RWPE1 (cell line): ENCODE results near the gene HMOX1.
A peak's percentile ranks its signal among the peaks of the same experiment; 100 is the strongest.

Experiments used
- CTCF ChIA-PET: fragments of 350-600 bp; sonication (Branson Sonifier 250); formaldehyde crosslinking; extraction: SDS; loops from one replicate; lab custom pipeline; 2021; lab: Yijun Ruan, JAX
- POLR2A ChIA-PET: fragments of 400-600 bp; formaldehyde crosslinking; extraction: SDS; loops from one replicate; lab custom pipeline; 2020; ENCODE audit warnings: antibody characterized with exemption; ENCODE audit not compliant: low non-redundant PET; lab: Yijun Ruan, JAX
- DNase-seq: peaks from one replicate; pipeline ENCODE4 v3.0.0; 2012; ENCODE audit warnings: low spot score
- H3K27ac ChIP-seq: fragments of 450-650 bp; 2 replicates; pipeline ENCODE4 v1.5.1; 2017
- TF ChIP-seq, protein P1 (sequence below): fragments of 450-650 bp; conservative IDR thresholded peaks from 2 replicates; pipeline ENCODE4 v1.5.1; 2017; ENCODE audit warnings: low read depth, mild to moderate bottlenecking

HMOX1 gene

GRCh38 chr22:35345808-35346505 is 34.9 kb upstream of the HMOX1 start:
- ChIA-PET CTCF (no interaction called here), POLR2A (no interaction called here)
- no peak for DNase-seq
- TF ChIP-seq, protein P1, sequence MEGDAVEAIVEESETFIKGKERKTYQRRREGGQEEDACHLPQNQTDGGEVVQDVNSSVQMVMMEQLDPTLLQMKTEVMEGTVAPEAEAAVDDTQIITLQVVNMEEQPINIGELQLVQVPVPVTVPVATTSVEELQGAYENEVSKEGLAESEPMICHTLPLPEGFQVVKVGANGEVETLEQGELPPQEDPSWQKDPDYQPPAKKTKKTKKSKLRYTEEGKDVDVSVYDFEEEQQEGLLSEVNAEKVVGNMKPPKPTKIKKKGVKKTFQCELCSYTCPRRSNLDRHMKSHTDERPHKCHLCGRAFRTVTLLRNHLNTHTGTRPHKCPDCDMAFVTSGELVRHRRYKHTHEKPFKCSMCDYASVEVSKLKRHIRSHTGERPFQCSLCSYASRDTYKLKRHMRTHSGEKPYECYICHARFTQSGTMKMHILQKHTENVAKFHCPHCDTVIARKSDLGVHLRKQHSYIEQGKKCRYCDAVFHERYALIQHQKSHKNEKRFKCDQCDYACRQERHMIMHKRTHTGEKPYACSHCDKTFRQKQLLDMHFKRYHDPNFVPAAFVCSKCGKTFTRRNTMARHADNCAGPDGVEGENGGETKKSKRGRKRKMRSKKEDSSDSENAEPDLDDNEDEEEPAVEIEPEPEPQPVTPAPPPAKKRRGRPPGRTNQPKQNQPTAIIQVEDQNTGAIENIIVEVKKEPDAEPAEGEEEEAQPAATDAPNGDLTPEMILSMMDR = no peak
- no peak overlapping the region for H3K27ac ChIP-seq

- ChIA-PET POLR2A (no interaction called here), CTCF (no interaction called here)
- no peak overlapping the region for H3K27ac ChIP-seq
- no peak for DNase-seq
- TF ChIP-seq, protein P1 = no peak
These were observed 34.2 kb upstream of the HMOX1 start for GRCh38 chr22:35346596-35347220.

GRCh38 chr22:35347462-35347861 is 33.4 kb upstream of the HMOX1 start:
- ChIA-PET CTCF (no interaction called here), POLR2A (no interaction called here)
- DNase-seq = no peak
- H3K27ac ChIP-seq = no peak overlapping the region
- TF ChIP-seq, protein P1 = no peak

GRCh38 chr22:35348026-35348590 is 32.8 kb upstream of the HMOX1 start:
- peak overlapping the region; percentile 68; the same call in 1 of the 2 replicates for H3K27ac ChIP-seq
- POLR2A ChIA-PET = no interaction called here
- CTCF ChIA-PET = no interaction called here

DNA sequence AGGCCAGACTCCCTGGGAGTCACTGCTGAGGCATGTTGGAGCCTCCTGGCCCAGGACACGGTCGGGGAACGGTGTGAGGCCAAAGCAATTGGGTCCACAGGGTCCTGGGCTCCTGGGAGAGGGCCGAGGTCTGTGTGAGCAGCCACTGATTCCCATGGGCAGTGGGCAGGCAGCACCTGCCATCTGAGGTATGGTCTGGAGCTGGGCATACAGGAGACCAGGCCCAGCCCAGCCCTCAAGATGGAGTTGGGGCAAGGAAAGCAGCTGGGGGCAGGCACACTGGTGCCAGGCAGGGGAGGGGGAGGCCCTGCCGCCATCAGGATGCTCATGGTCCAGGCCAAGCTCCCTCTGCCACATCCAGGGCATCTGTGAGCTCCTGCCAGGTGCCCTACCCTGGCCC is 32.2 kb upstream of the HMOX1 start:
- TF ChIP-seq, protein P1 = no peak
- no peak for DNase-seq
- H3K27ac ChIP-seq = peak overlapping the region; percentile 68
- ChIA-PET POLR2A (no interaction called here), CTCF (no interaction called here)

More at GRCh38 chr22:35348026-35348590, 32.8 kb upstream of the HMOX1 start:
- TF ChIP-seq, protein P1 = no peak
- no peak for DNase-seq

- ChIA-PET POLR2A (no interaction called here), CTCF (no interaction called here)
- peak overlapping the region; percentile 68 for H3K27ac ChIP-seq
- no peak for DNase-seq
- TF ChIP-seq, protein P1 = no peak
These were observed 31.6 kb upstream of the HMOX1 start for GRCh38 chr22:35349368-35349703.
